Measurements from ENCODE around the gene PNPLA4.
A peak's percentile ranks its signal among the peaks of the same experiment; 100 is the strongest.

PNPLA4 gene

GRCh38 chrX:7927259-7928167, at the start of gene PNPLA4:
Gene PNPLA4, minus strand, starts transcription at chrX:7927413. Its CDS starts 1,294 bp downstream, at chrX:7926119.
- peak in 50 of 51 donors; percentile 0 to 76 (median 42) for DNase-seq

- DNase-seq, result no peak
Observed at GRCh38 chrX:7972586-7972985, 45.4 kb upstream of the PNPLA4 start.

GRCh38 chrX:7970428-7970827, 43.2 kb upstream of the PNPLA4 start:
- no peak for DNase-seq

GRCh38 chrX:7965436-7965835, 38.2 kb upstream of the PNPLA4 start:
- DNase-seq, result no peak

- no peak for DNase-seq
Observed at GRCh38 chrX:7960246-7960645, 33.0 kb upstream of the PNPLA4 start.

GRCh38 chrX:7953446-7953845, 26.2 kb upstream of the PNPLA4 start:
- no peak for DNase-seq

GRCh38 chrX:7950865-7951264, 23.7 kb upstream of the PNPLA4 start:
- DNase-seq, result no peak

- no peak for DNase-seq
Observed at GRCh38 chrX:7948483-7948882, 21.3 kb upstream of the PNPLA4 start.

- no peak for DNase-seq
Observed at GRCh38 chrX:7946960-7947359, 19.7 kb upstream of the PNPLA4 start.

- peak in 2 of 51 donors; percentile 0 for DNase-seq
Observed at GRCh38 chrX:7943600-7944245, 16.5 kb upstream of the PNPLA4 start.

- DNase-seq, result peak in 10 of 51 donors; percentile 0 to 36 (median 1)
Observed at GRCh38 chrX:7941390-7942042, 14.3 kb upstream of the PNPLA4 start.

- no peak for DNase-seq
Observed at GRCh38 chrX:7934026-7934425, 6.8 kb upstream of the PNPLA4 start.

GRCh38 chrX:7926914-7927258, 327 bp downstream of the PNPLA4 start:
- DNase-seq, result peak in 2 of 51 donors; percentile 14 to 17

- no peak for DNase-seq
Observed at GRCh38 chrX:7926501-7926900, 712 bp downstream of the PNPLA4 start.

GRCh38 chrX:7925867-7926472, 1.2 kb downstream of the PNPLA4 start:
- peak in 36 of 51 donors; percentile 0 to 58 (median 20) for DNase-seq

- DNase-seq, result no peak
Observed at GRCh38 chrX:7921750-7922149, 5.5 kb downstream of the PNPLA4 start.

- no peak for DNase-seq
Observed at GRCh38 chrX:7908821-7909220, 18.4 kb downstream of the PNPLA4 start.

- DNase-seq, result peak in 1 of 51 donors; percentile 2
Observed at GRCh38 chrX:7904562-7904961, 22.7 kb downstream of the PNPLA4 start.

- DNase-seq, result no peak
Observed at GRCh38 chrX:7891928-7892327, 35.3 kb downstream of the PNPLA4 start.

GRCh38 chrX:7889680-7890079, 37.5 kb downstream of the PNPLA4 start:
- DNase-seq, result no peak

GRCh38 chrX:7889135-7889534, 38.1 kb downstream of the PNPLA4 start:
- DNase-seq, result no peak

GRCh38 chrX:7876957-7877356, 50.3 kb downstream of the PNPLA4 start:
- no peak for DNase-seq

Data from hypothalamus (tissue), 51 donors.